Esophagus (tissue), 2 donors: ENCODE results near the gene GULP1. TPM values are rescaled to one million over a fixed set of nuclear protein-coding genes. Genes with fewer than 3 reads are reported as not detected.

Source experiments
- H3K27ac ChIP-seq, 2 donors: one replicate each; pipeline ENCODE4 v1.5.1; 2013; ENCODE audit warnings: low read depth in 2 of 2, mild to moderate bottlenecking in 2 of 2, inconsistent platforms in 1 of 2, low read length in 1 of 2, moderate library complexity in 1 of 2
- H3K27me3 ChIP-seq, 2 donors: one replicate each; pipeline ENCODE4 v1.6.1; 2013; ENCODE audit warnings: low read length in 2 of 2, control low read depth in 1 of 2, mild to moderate bottlenecking in 1 of 2; ENCODE audit not compliant: insufficient read depth in 2 of 2, control insufficient read depth in 1 of 2
- H3K36me3 ChIP-seq, 2 donors: one replicate each; pipeline ENCODE4 v1.6.1; 2013; ENCODE audit warnings: low read length in 1 of 2; ENCODE audit not compliant: control insufficient read depth in 2 of 2, insufficient read depth in 2 of 2
- H3K4me1 ChIP-seq, 2 donors: one replicate each; pipeline ENCODE4 v1.6.1; 2013; ENCODE audit warnings: low read length in 1 of 2; ENCODE audit not compliant: control insufficient read depth in 2 of 2, insufficient read depth in 2 of 2
- H3K4me3 ChIP-seq, 2 donors: one replicate each; pipeline ENCODE4 v1.5.1; 2013; ENCODE audit warnings: low read length in 2 of 2, mild to moderate bottlenecking in 2 of 2, low read depth in 1 of 2, moderate library complexity in 1 of 2
- H3K9me3 ChIP-seq, 2 donors: one replicate each; pipeline ENCODE4 v1.6.1; 2013; ENCODE audit warnings: mild to moderate bottlenecking in 2 of 2, low read depth in 1 of 2, low read length in 1 of 2, moderate library complexity in 1 of 2; ENCODE audit not compliant: control insufficient read depth in 2 of 2, insufficient read depth in 1 of 2
- WGBS, 2 donors: extraction: QIAGEN DNeasy Blood & Tissue Kit; methylation state at CpG; one replicate each; pipeline ENCODE4 v1.1.7; 2013; 5-methylcytosine and 5-hydroxymethylcytosine counted together
- polyA plus RNA-seq, 2 donors: library from polyadenylated mRNA; stranded (reverse); fragments of 200-250 nt; gene quantifications; one replicate each; pipeline ENCODE4 v1.2.3, GENCODE V29; 2013
- donor health status: healthy with polysubstance abuse.
- donor health status: Bipolar disorder and iron deficiency.

Gene GULP1
- polyA plus RNA-seq, 2 donors, result 5.5 to 10.5 TPM

GRCh38 chr2:188466761-188467160 lies 175.1 kb downstream of the GULP1 start:
- Histone ChIP-seq H3K27ac (no peak overlapping the region), H3K9me3 (no peaks in the 10 kb centered on the region), H3K4me3 (no peak overlapping the region), H3K4me1 (no peaks in the 10 kb centered on the region), H3K36me3 (no peaks in the 10 kb centered on the region), H3K27me3 (no peaks in the 10 kb centered on the region)
- WGBS, 2 donors, result 93 to 94% methylated on average over 1 of the region's 1 CpG

DNA sequence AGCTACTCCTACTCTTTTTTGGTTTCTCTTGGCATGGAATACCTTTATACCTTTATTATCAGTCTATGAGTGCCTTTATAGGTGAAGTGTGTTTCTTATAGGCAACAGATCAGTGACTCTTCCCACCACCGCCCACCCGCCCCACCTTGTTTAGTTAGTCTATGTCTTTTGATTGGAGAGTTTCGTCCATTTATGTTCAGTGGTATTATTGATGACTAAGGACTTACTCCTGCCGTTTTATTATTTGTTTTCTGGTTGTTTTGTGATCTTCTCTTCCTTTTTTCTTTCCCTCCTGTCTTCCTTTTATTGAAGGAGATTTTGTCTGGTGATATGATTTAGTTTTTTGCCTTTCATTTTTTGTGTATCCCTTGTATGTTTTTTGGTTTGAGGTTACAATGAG lies 179.5 kb downstream of the GULP1 start:
- no peaks in the 10 kb centered on the region for H3K27me3 ChIP-seq

DNA sequence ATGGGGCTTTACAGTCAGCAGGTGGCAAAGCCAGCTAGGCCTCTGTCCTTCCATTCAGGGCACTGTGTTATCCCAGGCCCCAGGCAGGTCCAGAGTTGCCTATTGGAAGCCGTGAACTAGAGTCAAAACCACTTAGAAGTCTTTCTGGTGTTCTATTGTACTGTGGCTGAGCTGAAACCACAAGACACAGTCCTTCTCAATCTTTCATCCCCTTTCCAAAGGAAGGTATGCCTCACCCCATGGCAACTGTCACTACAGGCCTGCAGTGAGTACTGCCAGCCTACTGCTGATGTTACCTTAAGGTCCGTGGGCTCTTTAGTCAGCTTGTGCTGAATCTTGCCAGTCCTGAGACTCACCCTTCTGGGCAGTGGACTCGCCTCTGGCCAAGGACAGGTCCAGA lies 181.6 kb downstream of the GULP1 start:
- no peak overlapping the region for H3K4me3 ChIP-seq
- 80 to 86% methylated on average over 3 of the region's 3 CpGs for WGBS, 2 donors
- no peaks in the 10 kb centered on the region for H3K27me3 ChIP-seq
- H3K4me1 ChIP-seq, result no peaks in the 10 kb centered on the region
- H3K27ac ChIP-seq, result no peak overlapping the region
- H3K9me3 ChIP-seq, result no peaks in the 10 kb centered on the region
- no peaks in the 10 kb centered on the region for H3K36me3 ChIP-seq

More for the DNA sequence above, 179.5 kb downstream of the GULP1 start:
- 88 to 90% methylated on average over 4 of the region's 4 CpGs for WGBS, 2 donors
- no peak overlapping the region for H3K27ac ChIP-seq
- no peaks in the 10 kb centered on the region for H3K36me3 ChIP-seq
- H3K9me3 ChIP-seq, result no peaks in the 10 kb centered on the region
- no peaks in the 10 kb centered on the region for H3K4me1 ChIP-seq
- H3K4me3 ChIP-seq, result no peak overlapping the region

- Histone ChIP-seq H3K4me1 (no peaks in the 10 kb centered on the region), H3K36me3 (no peaks in the 10 kb centered on the region), H3K27ac (no peak overlapping the region), H3K9me3 (no peaks in the 10 kb centered on the region), H3K4me3 (no peak overlapping the region), H3K27me3 (no peaks in the 10 kb centered on the region)
- WGBS, 2 donors, result 87 to 93% methylated on average over 2 of the region's 2 CpGs
Measured at GRCh38 chr2:188474316-188474715, 182.6 kb downstream of the GULP1 start.

DNA sequence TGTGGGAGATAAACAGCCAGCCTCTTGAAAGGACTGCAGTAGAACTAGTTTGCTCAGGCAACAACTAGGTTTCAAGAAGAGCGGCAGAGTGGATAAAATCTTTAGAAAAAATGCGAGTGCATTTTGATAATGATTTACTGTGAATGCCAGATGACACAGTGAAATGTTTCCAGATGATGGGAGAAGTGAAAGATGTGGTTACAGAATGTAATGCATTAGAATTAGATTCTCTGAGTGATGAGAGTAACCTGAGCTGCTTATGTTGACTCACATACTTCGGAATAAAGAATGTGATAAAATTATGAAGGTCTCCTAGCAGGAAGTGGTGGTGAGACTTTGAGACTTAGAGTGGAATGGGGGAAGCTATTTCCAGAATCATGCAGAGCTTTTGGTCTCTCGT lies 184.3 kb downstream of the GULP1 start:
- Histone ChIP-seq H3K36me3 (no peaks in the 10 kb centered on the region), H3K4me3 (no peak overlapping the region), H3K4me1 (no peaks in the 10 kb centered on the region), H3K27ac (no peak overlapping the region), H3K9me3 (no peaks in the 10 kb centered on the region), H3K27me3 (no peaks in the 10 kb centered on the region)
- WGBS, 2 donors, result 66 to 80% methylated on average over 4 of the region's 4 CpGs

GRCh38 chr2:188477564-188478103 lies 186.0 kb downstream of the GULP1 start:
- Histone ChIP-seq H3K36me3 (no peaks in the 10 kb centered on the region), H3K27ac (no peak overlapping the region), H3K9me3 (no peaks in the 10 kb centered on the region), H3K4me3 (no peak overlapping the region), H3K4me1 (no peaks in the 10 kb centered on the region), H3K27me3 (no peaks in the 10 kb centered on the region)
- 37 to 47% methylated on average over 5 of the region's 5 CpGs for WGBS, 2 donors

DNA sequence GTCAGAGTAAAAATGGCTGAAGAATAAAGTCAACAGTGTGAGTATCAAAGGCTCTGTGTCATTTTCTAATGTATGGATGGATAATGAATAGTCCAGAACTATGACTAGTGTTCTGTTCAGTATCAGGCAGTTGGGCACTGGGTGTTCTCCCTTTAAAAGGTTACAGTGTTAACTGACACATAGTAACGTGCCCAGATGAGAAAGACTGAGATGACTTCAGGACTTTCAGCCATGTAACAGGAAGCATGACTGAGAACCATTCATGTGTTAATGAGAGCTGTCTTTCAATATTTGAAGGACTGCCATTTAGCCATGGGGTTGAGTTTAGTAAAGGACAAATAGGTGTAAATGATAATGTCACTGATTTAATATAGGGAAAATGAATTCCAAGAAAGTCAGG lies 187.1 kb downstream of the GULP1 start:
- 31 to 35% methylated on average over 1 of the region's 1 CpG for WGBS, 2 donors
- no peaks in the 10 kb centered on the region for H3K9me3 ChIP-seq
- no peaks in the 10 kb centered on the region for H3K36me3 ChIP-seq
- H3K27me3 ChIP-seq, result no peaks in the 10 kb centered on the region
- no peak overlapping the region for H3K4me3 ChIP-seq
- no peak overlapping the region for H3K27ac ChIP-seq
- no peaks in the 10 kb centered on the region for H3K4me1 ChIP-seq

DNA sequence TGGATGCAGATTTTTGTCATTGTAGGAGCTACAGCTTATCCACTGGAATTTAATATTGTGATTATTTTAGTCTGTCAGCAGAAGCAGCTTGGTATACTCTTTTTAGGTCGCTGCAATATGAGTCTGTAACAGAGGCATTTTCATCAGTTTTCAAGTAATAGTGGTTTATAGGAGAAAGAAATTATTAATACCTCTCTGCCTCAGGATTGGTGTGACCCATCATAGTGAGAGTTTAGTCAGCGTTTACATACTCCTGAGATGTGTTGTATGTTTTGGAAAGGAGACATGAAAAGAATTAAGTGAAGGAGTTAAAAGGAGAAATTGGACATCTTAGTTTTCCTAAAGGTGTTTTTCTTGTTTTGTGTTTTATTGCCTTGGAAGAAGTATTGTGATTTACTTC lies 189.8 kb downstream of the GULP1 start:
- no peaks in the 10 kb centered on the region for H3K27me3 ChIP-seq
- no peaks in the 10 kb centered on the region for H3K4me1 ChIP-seq
- no peaks in the 10 kb centered on the region for H3K9me3 ChIP-seq
- H3K4me3 ChIP-seq, result no peak overlapping the region
- H3K36me3 ChIP-seq, result no peaks in the 10 kb centered on the region
- WGBS, 2 donors, result 81 to 88% methylated on average over 2 of the region's 2 CpGs
- H3K27ac ChIP-seq, result no peak overlapping the region

DNA sequence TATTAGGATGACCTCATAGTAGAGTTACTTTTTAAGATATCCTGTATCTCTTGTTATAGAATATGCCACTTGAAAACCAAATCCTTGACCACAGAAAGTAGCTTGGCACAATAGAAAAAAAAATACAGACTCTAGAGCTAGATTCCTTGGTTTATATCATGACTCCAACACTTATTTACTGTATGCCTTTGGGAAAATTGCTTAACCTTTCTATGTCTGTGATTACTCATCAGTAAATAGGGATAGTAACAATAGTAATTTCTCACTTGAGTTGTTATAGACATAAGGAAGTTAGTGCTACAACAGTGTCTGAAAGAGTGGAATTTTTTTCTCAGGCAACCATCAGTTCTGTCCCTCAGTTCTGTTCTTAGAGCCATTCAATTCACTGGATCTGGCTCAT lies 193.8 kb downstream of the GULP1 start:
- H3K4me3 ChIP-seq, result no peak overlapping the region
- no peaks in the 10 kb centered on the region for H3K9me3 ChIP-seq
- no peaks in the 10 kb centered on the region for H3K36me3 ChIP-seq
- H3K27me3 ChIP-seq, result no peaks in the 10 kb centered on the region
- no peaks in the 10 kb centered on the region for H3K4me1 ChIP-seq
- no peak overlapping the region for H3K27ac ChIP-seq

GRCh38 chr2:188492751-188493150 lies 201.1 kb downstream of the GULP1 start:
- H3K4me1 ChIP-seq, result no peaks in the 10 kb centered on the region
- 80 to 86% methylated on average over 4 of the region's 4 CpGs for WGBS, 2 donors

More at GRCh38 chr2:188492751-188493150, 201.1 kb downstream of the GULP1 start:
- H3K27me3 ChIP-seq, result no peaks in the 10 kb centered on the region
- H3K36me3 ChIP-seq, result no peaks in the 10 kb centered on the region
- no peak overlapping the region for H3K4me3 ChIP-seq
- no peak overlapping the region for H3K27ac ChIP-seq
- H3K9me3 ChIP-seq, result no peaks in the 10 kb centered on the region
